A549 (cell line): ENCODE results near the gene IQCE.
A peak's percentile ranks its signal among the peaks of the same experiment; 100 is the strongest.

Experiments
- CBX8 ChIP-seq: fragments of 200-600 bp; sonication (generic); IDR thresholded peaks from 2 replicates; pipeline ENCODE4 v1.6.1; 2016
- CEBPB ChIP-seq, 2 experiments: fragments of >200 bp in 1 of 2; sonication (Bioruptor Twin) in 1 of 2; formaldehyde crosslinking in 1 of 2; IDR thresholded peaks; 2 replicates each; pipeline ENCODE4 v1.6.1; 2012 to 2016
- FOSL2 ChIP-seq, 2 experiments: fragments of 450-650 bp in 1 of 2; fragments of >200 bp in 1 of 2; sonication (Bioruptor Twin) in 1 of 2; formaldehyde crosslinking; IDR thresholded peaks; 2 replicates each; pipeline versions ENCODE4 v1.5.0 to v1.6.1; 2016 to 2020; ENCODE audit warnings: mild to moderate bottlenecking in 1 of 2, moderate library complexity in 1 of 2
- HMGXB4 ChIP-seq: fragments of 250-450 bp; sonication (Bioruptor Pico); IDR thresholded peaks from 2 replicates; pipeline ENCODE4 v1.5.0; 2021; ENCODE audit warnings: mild to moderate bottlenecking, moderate library complexity, borderline replicate concordance
- JUN ChIP-seq, 2 experiments: fragments of >200 bp; sonication (Bioruptor Twin); formaldehyde crosslinking; IDR thresholded peaks; 2 replicates in 1 of 2; 3 replicates in 1 of 2; pipeline ENCODE4 v1.6.1; 2016 to 2017
- MYC ChIP-seq: IDR thresholded peaks from 2 replicates; pipeline ENCODE4 v1.6.1; 2012; ENCODE audit warnings: mild to moderate bottlenecking, inconsistent platforms, low read length, improper control_type of control experiment, borderline replicate concordance
- NFE2L2 ChIP-seq: fragments of 150-350 bp; conservative IDR thresholded peaks from 2 replicates; pipeline ENCODE4 v1.6.1; 2014; ENCODE audit warnings: low read length
- POLR2A ChIP-seq: IDR thresholded peaks from 2 replicates; pipeline ENCODE4 v1.6.1; 2012; ENCODE audit warnings: mild to moderate bottlenecking, low read length
- SREBF2 ChIP-seq: fragments of 450-650 bp; IDR thresholded peaks from 2 replicates; pipeline ENCODE4 v1.6.1; 2014; ENCODE audit warnings: mild to moderate bottlenecking, moderate library complexity
- TF ChIP-seq, protein P1 (sequence below): fragments of >200 bp; sonication (Bioruptor Twin); formaldehyde crosslinking; IDR thresholded peaks from 3 replicates; pipeline ENCODE4 v1.5.1; 2016
- TF ChIP-seq, protein P2 (sequence below): fragments of 450-650 bp; IDR thresholded peaks from 2 replicates; pipeline ENCODE4 v1.6.1; 2014; ENCODE audit warnings: antibody characterized with exemption
- TF ChIP-seq, protein P3 (sequence below): fragments of 200-600 bp; sonication (generic); IDR thresholded peaks from 2 replicates; pipeline ENCODE4 v1.6.1; 2016; ENCODE audit warnings: antibody characterized with exemption, mild to moderate bottlenecking, moderate library complexity

GRCh38 chr7:2660359-2661095 is 101.7 kb downstream of the IQCE start:
- TF ChIP-seq JUN (IDR thresholded peaks at IDR 0.05) (no peak), MYC (no peak), NFE2L2 (no peak), SREBF2 (no peak), POLR2A (no peak), HMGXB4 (CRISPR knock-in tag) (no peak), FOSL2 (IDR thresholded peaks at IDR 0.05) (no peak), FOSL2 (CRISPR knock-in tag; IDR thresholded peaks at IDR 0.05) (no peak), CEBPB (IDR thresholded peaks at IDR 0.05) (no peak), CBX8 (no peak)
- TF ChIP-seq, protein P1, sequence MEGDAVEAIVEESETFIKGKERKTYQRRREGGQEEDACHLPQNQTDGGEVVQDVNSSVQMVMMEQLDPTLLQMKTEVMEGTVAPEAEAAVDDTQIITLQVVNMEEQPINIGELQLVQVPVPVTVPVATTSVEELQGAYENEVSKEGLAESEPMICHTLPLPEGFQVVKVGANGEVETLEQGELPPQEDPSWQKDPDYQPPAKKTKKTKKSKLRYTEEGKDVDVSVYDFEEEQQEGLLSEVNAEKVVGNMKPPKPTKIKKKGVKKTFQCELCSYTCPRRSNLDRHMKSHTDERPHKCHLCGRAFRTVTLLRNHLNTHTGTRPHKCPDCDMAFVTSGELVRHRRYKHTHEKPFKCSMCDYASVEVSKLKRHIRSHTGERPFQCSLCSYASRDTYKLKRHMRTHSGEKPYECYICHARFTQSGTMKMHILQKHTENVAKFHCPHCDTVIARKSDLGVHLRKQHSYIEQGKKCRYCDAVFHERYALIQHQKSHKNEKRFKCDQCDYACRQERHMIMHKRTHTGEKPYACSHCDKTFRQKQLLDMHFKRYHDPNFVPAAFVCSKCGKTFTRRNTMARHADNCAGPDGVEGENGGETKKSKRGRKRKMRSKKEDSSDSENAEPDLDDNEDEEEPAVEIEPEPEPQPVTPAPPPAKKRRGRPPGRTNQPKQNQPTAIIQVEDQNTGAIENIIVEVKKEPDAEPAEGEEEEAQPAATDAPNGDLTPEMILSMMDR = peak; percentile 30; the same call in 1 of the 3 replicates
- TF ChIP-seq, protein P2, sequence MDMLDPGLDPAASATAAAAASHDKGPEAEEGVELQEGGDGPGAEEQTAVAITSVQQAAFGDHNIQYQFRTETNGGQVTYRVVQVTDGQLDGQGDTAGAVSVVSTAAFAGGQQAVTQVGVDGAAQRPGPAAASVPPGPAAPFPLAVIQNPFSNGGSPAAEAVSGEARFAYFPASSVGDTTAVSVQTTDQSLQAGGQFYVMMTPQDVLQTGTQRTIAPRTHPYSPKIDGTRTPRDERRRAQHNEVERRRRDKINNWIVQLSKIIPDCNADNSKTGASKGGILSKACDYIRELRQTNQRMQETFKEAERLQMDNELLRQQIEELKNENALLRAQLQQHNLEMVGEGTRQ = no peak
- TF ChIP-seq, protein P3, sequence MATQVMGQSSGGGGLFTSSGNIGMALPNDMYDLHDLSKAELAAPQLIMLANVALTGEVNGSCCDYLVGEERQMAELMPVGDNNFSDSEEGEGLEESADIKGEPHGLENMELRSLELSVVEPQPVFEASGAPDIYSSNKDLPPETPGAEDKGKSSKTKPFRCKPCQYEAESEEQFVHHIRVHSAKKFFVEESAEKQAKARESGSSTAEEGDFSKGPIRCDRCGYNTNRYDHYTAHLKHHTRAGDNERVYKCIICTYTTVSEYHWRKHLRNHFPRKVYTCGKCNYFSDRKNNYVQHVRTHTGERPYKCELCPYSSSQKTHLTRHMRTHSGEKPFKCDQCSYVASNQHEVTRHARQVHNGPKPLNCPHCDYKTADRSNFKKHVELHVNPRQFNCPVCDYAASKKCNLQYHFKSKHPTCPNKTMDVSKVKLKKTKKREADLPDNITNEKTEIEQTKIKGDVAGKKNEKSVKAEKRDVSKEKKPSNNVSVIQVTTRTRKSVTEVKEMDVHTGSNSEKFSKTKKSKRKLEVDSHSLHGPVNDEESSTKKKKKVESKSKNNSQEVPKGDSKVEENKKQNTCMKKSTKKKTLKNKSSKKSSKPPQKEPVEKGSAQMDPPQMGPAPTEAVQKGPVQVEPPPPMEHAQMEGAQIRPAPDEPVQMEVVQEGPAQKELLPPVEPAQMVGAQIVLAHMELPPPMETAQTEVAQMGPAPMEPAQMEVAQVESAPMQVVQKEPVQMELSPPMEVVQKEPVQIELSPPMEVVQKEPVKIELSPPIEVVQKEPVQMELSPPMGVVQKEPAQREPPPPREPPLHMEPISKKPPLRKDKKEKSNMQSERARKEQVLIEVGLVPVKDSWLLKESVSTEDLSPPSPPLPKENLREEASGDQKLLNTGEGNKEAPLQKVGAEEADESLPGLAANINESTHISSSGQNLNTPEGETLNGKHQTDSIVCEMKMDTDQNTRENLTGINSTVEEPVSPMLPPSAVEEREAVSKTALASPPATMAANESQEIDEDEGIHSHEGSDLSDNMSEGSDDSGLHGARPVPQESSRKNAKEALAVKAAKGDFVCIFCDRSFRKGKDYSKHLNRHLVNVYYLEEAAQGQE = no peak
